SU-DHL-6 (cell line): ENCODE results near the gene GRIA1.

ENCODE experiments used
- EZH2phosphoT487 ChIP-seq: fragments of 200-600 bp; sonication (generic), shearing (Covaris generic); conservative IDR thresholded peaks from 2 replicates; pipeline ENCODE4 v1.6.1; 2018; ENCODE audit warnings: mild to moderate bottlenecking, antibody characterized with exemption, low read length, moderate library complexity, mixed read lengths
- TF ChIP-seq, protein P1 (sequence below): fragments of 200-600 bp; sonication (generic); IDR thresholded peaks from one replicate; pipeline ENCODE4 v1.5.1; 2017; ENCODE audit warnings: antibody characterized with exemption, mild to moderate bottlenecking, low read length, moderate library complexity; ENCODE audit not compliant: insufficient read depth, poor library complexity, severe bottlenecking

DNA sequence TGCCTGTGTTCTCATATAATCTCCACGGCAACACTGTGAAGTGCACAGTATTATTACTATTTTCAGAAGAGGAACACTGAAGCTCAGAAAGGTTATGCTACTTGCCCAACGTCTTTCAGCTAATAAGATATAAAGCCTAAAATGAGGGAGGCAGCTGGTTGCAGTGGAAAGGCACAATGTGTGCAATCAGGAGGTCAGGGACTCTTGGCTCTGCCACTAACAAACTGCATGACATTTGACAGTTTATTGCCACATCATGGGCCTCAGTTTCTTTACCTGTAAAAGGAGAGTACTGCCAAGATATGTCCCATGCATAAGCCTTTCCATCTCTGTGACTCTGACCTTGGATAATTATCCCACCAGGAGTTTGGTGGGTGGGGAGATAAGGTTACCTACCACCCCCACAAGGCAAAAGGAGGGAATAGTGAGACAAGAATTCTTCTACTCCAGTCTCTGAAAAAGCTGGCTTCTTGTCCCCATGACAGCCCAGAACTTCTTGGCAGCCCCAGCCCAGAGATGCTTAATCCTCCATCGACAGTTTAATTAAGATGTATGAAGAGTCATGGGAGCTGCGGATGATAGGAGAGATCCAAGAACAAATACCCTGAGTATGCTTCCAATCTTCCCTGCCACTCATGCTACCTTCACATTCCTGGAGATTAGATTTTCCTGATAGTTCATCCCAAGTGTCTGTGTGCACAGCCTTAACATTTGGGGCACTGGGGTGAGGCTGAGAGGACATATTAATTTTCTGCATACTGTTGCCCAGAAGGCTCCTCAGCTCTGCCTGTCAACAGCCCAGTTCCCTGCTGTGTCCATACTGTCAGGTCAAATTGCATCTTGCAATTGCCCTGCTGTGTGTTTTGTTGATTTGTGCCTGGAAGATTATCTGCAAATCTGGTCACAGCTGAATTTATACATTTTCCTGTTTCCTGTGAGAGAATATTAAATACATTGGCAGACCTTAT lies 277.0 kb downstream of the GRIA1 start:
- TF ChIP-seq EZH2phosphoT487, result no peak
- TF ChIP-seq, protein P1, sequence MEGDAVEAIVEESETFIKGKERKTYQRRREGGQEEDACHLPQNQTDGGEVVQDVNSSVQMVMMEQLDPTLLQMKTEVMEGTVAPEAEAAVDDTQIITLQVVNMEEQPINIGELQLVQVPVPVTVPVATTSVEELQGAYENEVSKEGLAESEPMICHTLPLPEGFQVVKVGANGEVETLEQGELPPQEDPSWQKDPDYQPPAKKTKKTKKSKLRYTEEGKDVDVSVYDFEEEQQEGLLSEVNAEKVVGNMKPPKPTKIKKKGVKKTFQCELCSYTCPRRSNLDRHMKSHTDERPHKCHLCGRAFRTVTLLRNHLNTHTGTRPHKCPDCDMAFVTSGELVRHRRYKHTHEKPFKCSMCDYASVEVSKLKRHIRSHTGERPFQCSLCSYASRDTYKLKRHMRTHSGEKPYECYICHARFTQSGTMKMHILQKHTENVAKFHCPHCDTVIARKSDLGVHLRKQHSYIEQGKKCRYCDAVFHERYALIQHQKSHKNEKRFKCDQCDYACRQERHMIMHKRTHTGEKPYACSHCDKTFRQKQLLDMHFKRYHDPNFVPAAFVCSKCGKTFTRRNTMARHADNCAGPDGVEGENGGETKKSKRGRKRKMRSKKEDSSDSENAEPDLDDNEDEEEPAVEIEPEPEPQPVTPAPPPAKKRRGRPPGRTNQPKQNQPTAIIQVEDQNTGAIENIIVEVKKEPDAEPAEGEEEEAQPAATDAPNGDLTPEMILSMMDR, result no peak
